T47D (cell line): ENCODE measurements around the gene YAP1.

Experiments used
- DNase-seq, 2 experiments: peaks; one replicate each; pipeline versions ENCODE4 v3.0.0 to v3.0.0-alpha.2; 2011 to 2012; ENCODE audit warnings: low read depth in 1 of 2, low spot score in 1 of 2
- JUND ChIP-seq: IDR thresholded peaks from 2 replicates; pipeline ENCODE4 v1.6.1; 2012; ENCODE audit warnings: low read depth
- in situ Hi-C: cut with HindIII; loops from 2 replicates; pipeline ENCODE4 v1.10.0; 2016; ENCODE audit warnings: low sequenced_read_pairs, low pct_unique_long_range_greater_than_20kb

YAP1 gene

DNA sequence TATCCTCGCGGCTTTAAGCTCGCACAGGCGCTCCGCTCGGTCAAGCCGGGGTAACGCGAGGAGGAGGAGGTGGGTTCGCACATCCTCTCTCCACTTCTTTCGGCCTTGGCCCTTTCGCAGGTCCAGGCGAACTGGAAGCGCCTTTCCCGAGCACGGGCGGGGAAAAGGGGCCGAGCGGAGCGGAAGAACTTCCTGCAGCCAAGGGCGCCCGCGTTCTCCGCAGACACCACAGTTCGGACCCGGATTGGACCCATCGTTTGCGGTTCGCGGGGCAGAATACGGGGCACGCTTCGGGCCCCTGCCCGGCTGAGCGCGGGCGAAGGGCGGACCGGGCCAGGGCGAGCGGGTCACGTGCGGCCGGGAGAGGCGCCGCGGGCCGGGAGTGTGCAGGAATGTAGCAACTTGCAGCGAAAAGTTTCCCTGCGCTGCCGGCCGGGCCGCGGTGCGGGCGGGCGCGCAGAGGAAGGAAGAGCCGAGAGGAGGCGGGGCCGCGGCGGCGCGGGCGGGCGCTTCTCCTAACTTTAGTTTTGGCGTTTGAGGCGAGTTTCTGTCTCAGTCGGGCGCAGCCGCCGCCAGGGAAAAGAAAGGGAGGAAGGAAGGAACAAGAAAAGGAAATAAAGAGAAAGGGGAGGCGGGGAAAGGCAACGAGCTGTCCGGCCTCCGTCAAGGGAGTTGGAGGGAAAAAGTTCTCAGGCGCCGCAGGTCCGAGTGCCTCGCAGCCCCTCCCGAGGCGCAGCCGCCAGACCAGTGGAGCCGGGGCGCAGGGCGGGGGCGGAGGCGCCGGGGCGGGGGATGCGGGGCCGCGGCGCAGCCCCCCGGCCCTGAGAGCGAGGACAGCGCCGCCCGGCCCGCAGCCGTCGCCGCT, at the start of gene YAP1:
Gene YAP1 (plus strand): TSS at position 552 of the 865 bp plus-strand sequence. CDS start 402 bp downstream, outside the sequence.
- peak; percentile 57 for TF ChIP-seq JUND
- DNase-seq = peak; percentile 79 to 98
- in situ Hi-C loops = no loop called here

GRCh38 chr11:102061276-102061675, 49.0 kb upstream of the YAP1 start:
- in situ Hi-C loops = no loop called here
- DNase-seq = peak in 1 of 2 experiments; percentile 33
- TF ChIP-seq JUND = no peak

DNA sequence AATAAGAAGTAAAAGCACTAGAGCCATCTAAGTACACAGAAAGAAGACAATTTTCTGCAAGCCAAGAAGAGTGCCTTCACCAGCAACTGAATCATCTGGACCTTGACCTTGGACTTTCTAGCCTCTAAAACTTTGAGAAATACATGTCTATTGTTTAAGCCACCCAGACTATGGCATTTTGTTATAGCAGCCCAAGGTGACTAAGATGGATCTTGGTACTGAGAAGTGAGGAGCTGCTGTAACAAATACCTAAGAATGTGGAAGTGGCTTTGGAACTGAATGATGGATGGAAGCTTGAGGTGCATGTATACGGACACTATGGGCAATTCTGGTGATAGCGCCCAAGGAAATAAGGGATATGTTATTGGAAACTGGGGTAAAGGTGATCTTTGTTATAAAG, 48.1 kb upstream of the YAP1 start:
- no peak for TF ChIP-seq JUND
- in situ Hi-C loops = no loop called here
- DNase-seq = no peak

DNA sequence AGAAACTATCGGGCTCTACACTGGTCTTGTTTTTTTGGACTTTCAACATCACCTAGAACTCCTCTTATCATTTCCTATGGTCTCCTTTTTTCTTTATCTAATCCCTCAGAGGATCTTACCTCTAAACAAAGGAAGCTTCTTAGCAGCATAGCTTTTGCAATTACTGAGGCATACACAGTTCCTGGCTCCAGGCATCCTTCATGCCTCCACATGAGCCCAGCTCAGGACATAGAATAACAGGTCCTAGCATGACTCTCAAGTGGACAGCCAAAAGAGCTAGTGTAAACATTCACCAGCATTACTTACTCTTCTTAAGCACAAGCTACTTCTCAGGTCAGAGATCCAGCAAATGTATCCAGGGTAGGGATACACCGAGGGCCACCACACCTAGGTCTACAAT, 45.9 kb upstream of the YAP1 start:
- TF ChIP-seq JUND = no peak
- peak in 1 of 2 experiments; percentile 12 for DNase-seq
- in situ Hi-C loops = no loop called here

GRCh38 chr11:102070766-102071165, 39.5 kb upstream of the YAP1 start:
- no peak for TF ChIP-seq JUND
- DNase-seq = no peak
- in situ Hi-C loops = no loop called here

DNA sequence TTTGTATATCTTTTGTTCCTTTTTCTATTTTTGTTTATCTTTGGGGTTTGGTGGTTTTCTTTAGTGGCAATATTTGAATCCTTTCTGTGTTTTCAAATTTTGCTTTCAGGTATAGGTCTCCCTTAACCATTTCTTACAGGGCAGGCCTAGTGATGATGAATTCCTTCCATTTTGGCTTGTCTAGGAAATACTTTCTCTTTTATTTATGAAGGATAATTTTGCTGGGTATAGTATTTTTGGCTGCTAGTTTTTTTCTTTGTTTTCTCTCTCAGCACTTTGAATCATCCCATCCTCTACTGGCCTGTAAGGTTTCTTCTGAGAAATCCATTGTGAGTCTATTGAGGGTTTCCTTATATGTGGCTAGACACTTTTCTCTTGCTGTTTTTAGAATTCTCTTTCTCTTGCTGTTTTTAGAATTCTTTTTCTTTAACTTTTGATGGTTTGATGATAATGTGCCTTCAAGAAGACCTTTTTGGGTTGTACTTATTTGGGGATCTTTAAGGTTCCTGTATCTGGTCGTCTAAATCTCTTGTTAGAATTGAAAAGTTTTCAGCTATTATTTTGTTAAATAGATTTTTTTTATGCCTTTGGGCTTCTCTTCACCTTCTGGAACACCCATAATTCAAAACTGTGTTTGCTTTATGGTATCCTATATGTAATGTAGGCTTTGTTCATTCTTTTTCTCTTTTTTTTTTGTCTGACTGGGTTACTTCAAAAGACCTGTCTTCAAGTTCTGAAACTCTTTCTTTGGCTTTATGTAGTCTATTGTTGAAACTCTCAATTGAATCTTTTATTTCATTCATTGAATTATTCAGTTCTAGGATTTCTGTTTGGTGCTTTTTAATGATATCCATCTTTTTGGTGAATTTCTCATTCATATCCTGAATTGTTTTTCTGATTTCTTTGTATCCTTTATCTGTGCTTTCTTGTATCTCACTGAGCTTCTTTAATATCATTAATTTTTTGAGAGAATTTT, 38.5 kb upstream of the YAP1 start:
- no peak for TF ChIP-seq JUND
- DNase-seq = no peak

DNA sequence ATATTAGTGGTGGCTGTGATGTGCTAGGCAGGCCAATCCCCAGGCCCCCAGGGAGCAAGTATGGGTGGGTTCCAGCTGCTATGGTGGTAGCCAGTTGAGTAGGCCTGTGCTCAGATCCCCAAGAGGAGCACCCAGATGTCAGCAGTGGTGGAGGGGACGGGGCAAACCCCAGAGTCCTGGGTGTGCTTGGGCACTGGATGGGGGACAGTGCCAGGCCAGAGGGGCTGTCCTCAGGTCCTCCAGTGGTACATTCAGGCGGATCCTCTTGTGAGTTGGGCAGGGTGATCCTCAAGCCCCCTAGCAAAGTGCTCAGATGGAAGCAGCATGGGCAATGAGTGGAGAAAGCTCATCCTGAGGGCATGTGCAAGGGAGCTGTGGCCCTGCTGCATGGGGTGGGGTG, 37.0 kb upstream of the YAP1 start:
- TF ChIP-seq JUND = no peak
- in situ Hi-C loops = no loop called here
- DNase-seq = no peak

More for the DNA sequence above, 38.5 kb upstream of the YAP1 start:
- in situ Hi-C loops = no loop called here

GRCh38 chr11:102079625-102080024, 30.6 kb upstream of the YAP1 start:
- no peak for DNase-seq
- no peak for TF ChIP-seq JUND
- in situ Hi-C loops = no loop called here

DNA sequence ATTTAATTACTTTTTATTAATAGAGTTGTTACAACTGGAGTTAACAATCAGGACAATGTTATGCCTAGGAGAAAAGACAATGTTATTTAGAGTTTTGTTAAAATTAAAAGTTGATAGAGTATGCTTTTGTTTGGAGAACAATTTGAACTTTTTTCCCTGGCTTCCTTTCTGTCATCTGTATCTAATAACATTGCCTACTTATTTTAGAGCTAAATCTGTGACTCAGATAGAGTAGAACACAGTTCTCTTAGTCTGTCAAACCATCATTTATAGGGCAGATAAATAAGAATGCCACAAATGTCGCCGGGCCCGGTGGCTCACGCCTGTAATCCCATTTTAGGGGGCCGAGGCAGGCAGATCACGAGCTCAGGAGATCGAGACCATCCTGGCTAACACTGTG, 28.9 kb upstream of the YAP1 start:
- in situ Hi-C loops = no loop called here
- no peak for TF ChIP-seq JUND
- no peak for DNase-seq

- DNase-seq = peak in 1 of 2 experiments; percentile 14
Observed at GRCh38 chr11:102085864-102086551, 24.2 kb upstream of the YAP1 start.

DNA sequence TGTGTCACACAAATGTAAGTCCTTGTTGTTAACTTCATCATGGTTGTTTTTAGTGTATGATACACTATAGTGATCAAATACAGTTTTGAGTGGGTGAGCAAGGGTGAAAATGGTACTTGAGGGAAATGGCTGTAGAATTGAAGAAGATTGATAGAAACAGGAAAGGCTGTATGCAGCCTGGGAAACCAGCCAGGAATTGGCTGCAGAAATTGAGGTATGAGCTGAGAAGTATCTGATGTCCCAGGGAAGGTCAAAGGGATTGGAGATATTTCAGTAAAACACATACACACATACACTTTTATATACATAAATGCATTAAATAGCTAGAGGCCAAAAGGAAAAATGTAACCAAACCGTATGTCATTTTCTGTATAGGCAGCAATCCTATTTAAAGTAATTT, 13.1 kb upstream of the YAP1 start:
- TF ChIP-seq JUND = no peak
- in situ Hi-C loops = no loop called here
- DNase-seq = no peak

More at GRCh38 chr11:102085864-102086551, 24.2 kb upstream of the YAP1 start:
- in situ Hi-C loops = no loop called here
- no peak for TF ChIP-seq JUND

- TF ChIP-seq JUND = no peak
- in situ Hi-C loops = no loop called here
- DNase-seq = no peak
Observed at GRCh38 chr11:102099755-102100154, 10.5 kb upstream of the YAP1 start.
